DOHH2 (cell line): Measurements from ENCODE around the gene SEC61A1.

Experiments used
- H3F3A ChIP-seq: fragments of 200-600 bp; sonication (generic), shearing (Covaris generic); 2 replicates; pipeline ENCODE4 v1.6.0; 2016; ENCODE audit warnings: antibody characterized with exemption, mild to moderate bottlenecking; ENCODE audit not compliant: control insufficient read depth, insufficient read depth
- H3K27ac ChIP-seq: fragments of 200-600 bp; sonication (generic); 2 replicates; pipeline ENCODE4 v1.5.1; 2014; ENCODE audit warnings: low read depth, mild to moderate bottlenecking, low read length, moderate library complexity
- H3K27me3 ChIP-seq: fragments of 200-600 bp; sonication (generic); 2 replicates; pipeline ENCODE4 v1.6.1; 2014; ENCODE audit warnings: mild to moderate bottlenecking, low read length, mixed read lengths; ENCODE audit not compliant: control insufficient read depth
- H3K36me3 ChIP-seq: fragments of 200-600 bp; sonication (generic); 2 replicates; pipeline ENCODE4 v1.6.1; 2014; ENCODE audit warnings: mild to moderate bottlenecking, low read length, moderate library complexity, mixed read lengths; ENCODE audit not compliant: control insufficient read depth
- H3K4me1 ChIP-seq: fragments of 200-600 bp; sonication (generic); 2 replicates; pipeline ENCODE4 v1.6.1; 2014; ENCODE audit warnings: mild to moderate bottlenecking, low read length, mixed read lengths; ENCODE audit not compliant: control insufficient read depth
- H3K4me2 ChIP-seq: fragments of 200-600 bp; sonication (generic); 2 replicates; pipeline ENCODE4 v1.6.0; 2014; ENCODE audit warnings: mild to moderate bottlenecking, low read length, moderate library complexity
- H3K4me3 ChIP-seq: fragments of 200-600 bp; sonication (generic); 2 replicates; pipeline ENCODE4 v1.5.1; 2014; ENCODE audit warnings: mild to moderate bottlenecking, low read length, mixed read lengths
- H3K79me2 ChIP-seq: fragments of 200-600 bp; sonication (generic); 2 replicates; pipeline ENCODE4 v1.6.1; 2014; ENCODE audit warnings: mild to moderate bottlenecking, low read length, mixed read lengths; ENCODE audit not compliant: control insufficient read depth
- H3K9me2 ChIP-seq: fragments of 200-600 bp; sonication (generic); replicated peaks from 2 replicates; pipeline ENCODE4 v1.6.1; 2014; ENCODE audit warnings: mild to moderate bottlenecking, low read length, mixed read lengths; ENCODE audit not compliant: control insufficient read depth
- H3K9me3 ChIP-seq: fragments of 200-600 bp; sonication (generic); 2 replicates; pipeline ENCODE4 v1.6.1; 2014; ENCODE audit warnings: antibody characterized with exemption, low read length, mixed read lengths; ENCODE audit not compliant: control insufficient read depth, insufficient read depth
- H4K20me1 ChIP-seq: fragments of 200-600 bp; sonication (generic); 2 replicates; pipeline ENCODE4 v1.6.0; 2014; ENCODE audit warnings: low read depth, mild to moderate bottlenecking, antibody characterized with exemption, low read length, moderate library complexity; ENCODE audit not compliant: control insufficient read depth, insufficient read depth
- EZH2phosphoT487 ChIP-seq: fragments of 200-600 bp; sonication (generic); IDR thresholded peaks from 2 replicates; pipeline ENCODE4 v1.6.1; 2017; ENCODE audit warnings: borderline replicate concordance, mild to moderate bottlenecking, antibody characterized with exemption, low read length, moderate library complexity, mixed read lengths
- TF ChIP-seq, protein P1 (sequence below): fragments of 200-600 bp; sonication (generic); IDR thresholded peaks from one replicate; pipeline ENCODE4 v1.5.1; 2014; ENCODE audit warnings: antibody characterized with exemption, mild to moderate bottlenecking, low read depth, low read length; ENCODE audit not compliant: poor library complexity, severe bottlenecking

Gene SEC61A1

DNA sequence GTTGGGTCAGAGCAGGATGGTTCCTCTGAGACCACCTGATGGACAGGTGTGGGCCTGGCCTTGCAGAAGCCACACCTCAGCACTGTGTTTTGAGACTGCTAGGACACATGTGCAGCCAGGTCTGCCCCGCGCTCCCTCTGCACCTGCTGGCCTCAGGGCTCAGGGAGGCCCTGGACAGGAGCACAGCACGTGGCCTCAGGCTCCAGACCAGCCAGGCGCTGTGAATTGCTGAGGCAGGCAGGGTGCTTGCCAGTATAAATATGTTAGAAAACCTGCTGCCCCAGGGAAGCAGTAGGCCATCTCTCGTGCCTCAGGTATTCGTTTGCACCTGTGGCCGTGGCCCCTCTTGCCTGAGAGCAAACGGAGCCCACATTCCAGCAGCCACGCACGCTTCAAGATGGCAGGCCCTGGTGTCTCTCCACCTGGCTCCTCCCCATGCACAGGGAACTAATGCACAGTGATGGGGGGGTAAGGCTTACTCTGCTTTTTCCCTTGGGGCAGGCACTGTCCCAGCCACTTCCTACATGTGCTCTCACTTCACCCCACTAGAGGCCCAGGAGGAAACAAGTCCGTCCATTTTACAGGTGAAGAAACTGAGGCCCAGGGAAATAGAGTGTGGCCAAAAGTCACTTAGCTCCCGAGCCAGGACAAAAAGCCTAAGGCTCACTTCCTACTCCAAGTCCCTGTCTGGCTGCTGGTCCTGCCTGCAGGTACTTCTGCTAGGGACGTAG, 20.4 kb downstream of the SEC61A1 start:
- Histone ChIP-seq H3K27ac (no peak overlapping the region), H3K4me1 (peaks cover 20% of the 10 kb centered on the region), H3F3A (peaks cover 14% of the 10 kb centered on the region), H3K4me2 (no peak overlapping the region), H3K9me3 (no peaks in the 10 kb centered on the region), H3K4me3 (no peak overlapping the region), H3K36me3 (peaks cover 79% of the 10 kb centered on the region), H3K79me2 (peaks cover 31% of the 10 kb centered on the region), H3K9me2 (no peaks in the 10 kb centered on the region), H4K20me1 (peaks cover 22% of the 10 kb centered on the region), H3K27me3 (no peaks in the 10 kb centered on the region)
- TF ChIP-seq EZH2phosphoT487 = no peak

DNA sequence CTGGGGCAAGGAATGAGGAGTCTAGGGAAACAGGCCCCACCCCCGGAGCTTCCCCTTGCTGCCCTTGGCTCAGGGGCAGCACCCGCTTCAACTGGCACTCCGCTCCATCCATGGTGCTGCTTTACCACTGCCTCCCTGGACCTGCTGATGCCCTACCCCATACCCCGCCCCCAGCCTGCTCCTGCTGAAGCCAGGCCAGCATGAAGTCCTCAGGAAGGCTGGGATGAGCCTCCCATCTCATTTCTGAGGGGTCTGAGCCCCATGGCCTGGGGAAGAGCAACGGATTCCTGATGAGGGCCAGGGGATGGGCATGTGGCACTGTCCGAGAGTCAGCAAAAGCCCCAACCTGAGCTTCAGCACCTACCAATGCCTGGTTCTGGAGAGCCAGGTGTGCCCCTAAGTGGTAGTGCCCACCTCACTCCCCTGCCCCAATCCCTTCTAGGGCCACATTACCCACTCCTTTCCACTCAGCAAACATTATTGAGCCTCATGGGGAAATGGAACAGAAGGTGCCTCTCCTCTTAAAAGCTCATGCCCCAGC, 21.0 kb downstream of the SEC61A1 start:
- peaks cover 24% of the 10 kb centered on the region for H4K20me1 ChIP-seq
- no peak for TF ChIP-seq EZH2phosphoT487

DNA sequence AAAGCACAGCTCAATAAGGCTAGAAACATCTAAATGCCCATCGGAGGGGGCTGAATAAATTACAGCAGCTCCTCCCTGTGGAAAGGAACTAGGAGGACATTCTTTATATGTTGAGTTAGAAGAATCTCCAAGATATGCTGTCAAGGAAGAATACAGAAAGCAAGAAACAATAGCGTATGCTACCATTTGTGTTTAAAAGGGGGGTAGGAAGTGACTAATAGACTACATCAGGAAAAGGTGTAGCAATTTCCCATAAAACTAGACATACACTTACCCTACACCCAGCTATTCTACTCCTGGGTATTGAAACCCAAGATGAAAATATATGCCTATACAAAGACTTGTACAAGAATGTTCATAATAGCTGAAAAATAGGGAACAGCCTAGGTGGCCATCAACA, 21.6 kb downstream of the SEC61A1 start:
- H3K4me2 ChIP-seq = no peak overlapping the region
- peaks cover 25% of the 10 kb centered on the region for H3K4me1 ChIP-seq
- H4K20me1 ChIP-seq = peaks cover 24% of the 10 kb centered on the region
- H3K9me2 ChIP-seq = no peaks in the 10 kb centered on the region
- H3K79me2 ChIP-seq = peaks cover 31% of the 10 kb centered on the region
- H3K9me3 ChIP-seq = no peaks in the 10 kb centered on the region
- no peak for TF ChIP-seq EZH2phosphoT487
- TF ChIP-seq, protein P1, sequence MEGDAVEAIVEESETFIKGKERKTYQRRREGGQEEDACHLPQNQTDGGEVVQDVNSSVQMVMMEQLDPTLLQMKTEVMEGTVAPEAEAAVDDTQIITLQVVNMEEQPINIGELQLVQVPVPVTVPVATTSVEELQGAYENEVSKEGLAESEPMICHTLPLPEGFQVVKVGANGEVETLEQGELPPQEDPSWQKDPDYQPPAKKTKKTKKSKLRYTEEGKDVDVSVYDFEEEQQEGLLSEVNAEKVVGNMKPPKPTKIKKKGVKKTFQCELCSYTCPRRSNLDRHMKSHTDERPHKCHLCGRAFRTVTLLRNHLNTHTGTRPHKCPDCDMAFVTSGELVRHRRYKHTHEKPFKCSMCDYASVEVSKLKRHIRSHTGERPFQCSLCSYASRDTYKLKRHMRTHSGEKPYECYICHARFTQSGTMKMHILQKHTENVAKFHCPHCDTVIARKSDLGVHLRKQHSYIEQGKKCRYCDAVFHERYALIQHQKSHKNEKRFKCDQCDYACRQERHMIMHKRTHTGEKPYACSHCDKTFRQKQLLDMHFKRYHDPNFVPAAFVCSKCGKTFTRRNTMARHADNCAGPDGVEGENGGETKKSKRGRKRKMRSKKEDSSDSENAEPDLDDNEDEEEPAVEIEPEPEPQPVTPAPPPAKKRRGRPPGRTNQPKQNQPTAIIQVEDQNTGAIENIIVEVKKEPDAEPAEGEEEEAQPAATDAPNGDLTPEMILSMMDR = no peak
- no peak overlapping the region for H3K27ac ChIP-seq
- H3F3A ChIP-seq = peaks cover 17% of the 10 kb centered on the region
- peaks cover 74% of the 10 kb centered on the region for H3K36me3 ChIP-seq
- H3K27me3 ChIP-seq = no peaks in the 10 kb centered on the region
- no peak overlapping the region for H3K4me3 ChIP-seq

More for the DNA sequence above, 21.0 kb downstream of the SEC61A1 start:
- no peaks in the 10 kb centered on the region for H3K9me2 ChIP-seq
- H3K4me1 ChIP-seq = peaks cover 25% of the 10 kb centered on the region
- H3K27ac ChIP-seq = no peak overlapping the region
- H3K79me2 ChIP-seq = peaks cover 31% of the 10 kb centered on the region
- no peaks in the 10 kb centered on the region for H3K27me3 ChIP-seq
- peaks cover 14% of the 10 kb centered on the region for H3F3A ChIP-seq
- no peaks in the 10 kb centered on the region for H3K9me3 ChIP-seq
- H3K4me3 ChIP-seq = no peak overlapping the region
- peaks cover 74% of the 10 kb centered on the region for H3K36me3 ChIP-seq
- H3K4me2 ChIP-seq = no peak overlapping the region

DNA sequence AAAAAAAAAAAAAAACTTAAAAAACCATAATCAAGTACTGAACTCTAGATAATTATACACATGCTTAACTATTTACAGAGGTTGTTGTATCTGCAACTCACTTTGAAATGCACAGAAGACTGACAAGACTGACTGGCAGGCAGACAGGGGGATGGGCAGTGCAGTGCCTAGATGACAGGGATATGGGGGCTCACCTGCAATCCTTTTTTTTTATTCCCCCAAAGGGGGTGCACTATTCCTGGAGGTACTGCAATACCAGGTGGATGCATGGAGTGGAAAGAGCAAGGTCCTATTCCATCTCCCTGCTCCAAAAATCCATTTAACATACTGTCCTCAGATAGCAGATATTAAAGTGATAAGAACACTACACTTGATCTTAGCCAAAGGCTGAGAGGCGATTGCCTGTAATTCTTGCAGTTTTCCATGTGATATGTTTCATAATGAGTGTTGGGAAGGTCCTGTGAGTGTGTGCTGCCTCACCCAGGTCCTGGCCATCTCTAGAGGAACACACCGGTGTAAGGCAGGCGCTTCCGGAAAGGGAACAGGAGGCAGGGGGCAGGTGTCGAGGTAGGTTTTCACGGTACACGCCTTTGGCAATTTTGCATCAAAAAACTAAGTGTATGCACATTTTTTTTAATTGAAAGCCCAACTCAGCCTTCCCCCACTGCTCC, 22.7 kb downstream of the SEC61A1 start:
- H3K27ac ChIP-seq = no peak overlapping the region
- H3K36me3 ChIP-seq = peaks cover 72% of the 10 kb centered on the region
- no peak overlapping the region for H3K4me3 ChIP-seq
- H3K9me2 ChIP-seq = no peaks in the 10 kb centered on the region
- H3F3A ChIP-seq = peaks cover 17% of the 10 kb centered on the region
- TF ChIP-seq, protein P1 = no peak
- no peak for TF ChIP-seq EZH2phosphoT487
- H4K20me1 ChIP-seq = peaks cover 21% of the 10 kb centered on the region
- no peaks in the 10 kb centered on the region for H3K9me3 ChIP-seq
- peaks cover 25% of the 10 kb centered on the region for H3K4me1 ChIP-seq
- H3K79me2 ChIP-seq = peaks cover 31% of the 10 kb centered on the region
- H3K27me3 ChIP-seq = no peaks in the 10 kb centered on the region
- no peak overlapping the region for H3K4me2 ChIP-seq
